ENCODE results near the gene CLIC5.

Gene CLIC5

DNA sequence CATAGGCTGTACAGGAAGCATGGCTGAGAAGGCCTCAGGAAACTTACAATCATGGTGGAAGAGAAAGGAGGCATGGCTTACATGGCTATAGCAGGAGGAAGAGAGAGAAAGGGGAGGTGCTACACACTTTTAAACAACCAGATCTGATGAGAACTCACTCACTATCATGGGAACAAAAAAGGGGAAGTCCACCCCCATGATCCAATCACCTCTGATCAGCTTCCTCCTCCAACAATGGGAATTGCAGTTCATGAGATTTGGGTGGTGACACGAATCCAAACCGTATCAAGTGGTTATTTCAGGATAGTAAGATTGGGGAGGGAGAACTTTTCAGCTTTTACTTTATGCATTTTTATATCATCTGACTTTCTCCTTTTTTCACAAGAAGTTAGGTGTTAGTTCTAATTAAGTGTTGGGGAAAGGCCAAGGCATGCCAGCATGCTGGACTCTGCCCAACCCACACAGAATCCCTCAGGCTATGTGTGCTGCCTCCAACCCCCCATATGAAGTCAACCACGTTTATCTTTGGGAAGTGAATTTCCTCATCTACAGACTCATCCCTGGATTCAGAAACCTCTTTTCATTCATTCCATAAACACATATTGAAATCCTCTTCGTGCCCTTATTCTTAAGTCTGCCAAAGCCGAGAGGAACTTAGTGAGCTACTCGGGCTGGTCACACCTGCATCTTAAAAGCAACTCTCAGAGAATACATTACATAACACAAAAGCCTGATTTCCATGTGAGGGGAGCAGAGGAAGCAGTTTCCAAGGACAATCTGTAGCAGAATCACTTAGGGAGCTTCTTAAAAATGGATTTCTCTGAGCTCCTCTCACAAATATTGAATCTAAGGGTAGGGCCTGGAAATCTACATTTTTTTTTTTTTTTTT, 16.7 kb upstream of the CLIC5 start:
- DNase-seq, result no peak

- DNase-seq, result no peak
These were observed 13.9 kb upstream of the CLIC5 start for GRCh38 chr6:46029602-46030001.

DNA sequence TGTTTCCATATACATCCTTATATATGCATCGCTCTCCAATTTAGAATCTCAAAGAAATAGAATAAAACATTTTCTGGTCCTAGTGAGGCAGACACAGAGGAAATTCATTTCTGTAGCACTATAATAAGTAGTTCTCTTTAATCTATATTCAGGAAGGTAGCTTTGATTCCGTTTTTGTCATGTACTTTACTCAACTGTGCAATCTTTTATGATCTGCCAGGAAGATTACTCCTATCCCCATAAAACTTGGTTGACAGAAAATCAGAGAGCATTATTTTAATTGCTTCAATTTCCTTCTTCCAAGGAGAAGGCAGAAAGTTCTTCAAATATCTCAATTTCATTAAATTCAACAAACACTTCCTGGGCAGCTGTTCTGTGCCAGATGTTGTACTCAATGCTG, 10.6 kb upstream of the CLIC5 start:
- no peak for DNase-seq

GRCh38 chr6:46025573-46025972, 9.9 kb upstream of the CLIC5 start:
- no peak for DNase-seq

DNA sequence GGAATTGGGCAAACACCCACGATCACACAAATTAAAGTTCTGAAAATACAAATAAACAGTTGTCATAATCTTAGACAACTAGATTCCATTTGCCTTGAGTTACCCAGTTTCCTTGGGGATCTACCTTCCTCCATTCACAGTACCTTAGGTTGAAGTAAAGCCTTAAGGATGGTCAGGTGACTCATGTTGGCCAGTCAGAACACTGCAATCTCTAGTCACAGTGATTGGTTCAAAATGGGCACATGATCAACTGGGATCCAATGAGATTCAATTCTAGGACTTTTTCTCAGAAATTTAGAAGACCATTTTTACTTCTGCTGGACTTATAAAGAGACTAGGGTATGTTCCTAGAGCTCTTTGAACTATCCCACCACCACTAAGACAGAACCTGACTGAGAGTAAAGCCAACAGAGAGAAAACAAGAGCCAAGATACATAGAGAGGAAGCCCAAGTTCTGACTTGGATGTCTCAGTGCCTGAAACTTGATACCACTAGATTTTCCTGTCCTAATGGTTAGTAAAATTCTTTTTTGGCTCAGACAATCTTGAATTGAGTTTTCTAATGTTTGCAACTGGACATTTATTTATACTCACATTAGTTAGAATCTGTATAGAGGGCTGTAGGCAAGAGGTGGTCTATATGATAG, 8.6 kb upstream of the CLIC5 start:
- DNase-seq, result no peak

DNA sequence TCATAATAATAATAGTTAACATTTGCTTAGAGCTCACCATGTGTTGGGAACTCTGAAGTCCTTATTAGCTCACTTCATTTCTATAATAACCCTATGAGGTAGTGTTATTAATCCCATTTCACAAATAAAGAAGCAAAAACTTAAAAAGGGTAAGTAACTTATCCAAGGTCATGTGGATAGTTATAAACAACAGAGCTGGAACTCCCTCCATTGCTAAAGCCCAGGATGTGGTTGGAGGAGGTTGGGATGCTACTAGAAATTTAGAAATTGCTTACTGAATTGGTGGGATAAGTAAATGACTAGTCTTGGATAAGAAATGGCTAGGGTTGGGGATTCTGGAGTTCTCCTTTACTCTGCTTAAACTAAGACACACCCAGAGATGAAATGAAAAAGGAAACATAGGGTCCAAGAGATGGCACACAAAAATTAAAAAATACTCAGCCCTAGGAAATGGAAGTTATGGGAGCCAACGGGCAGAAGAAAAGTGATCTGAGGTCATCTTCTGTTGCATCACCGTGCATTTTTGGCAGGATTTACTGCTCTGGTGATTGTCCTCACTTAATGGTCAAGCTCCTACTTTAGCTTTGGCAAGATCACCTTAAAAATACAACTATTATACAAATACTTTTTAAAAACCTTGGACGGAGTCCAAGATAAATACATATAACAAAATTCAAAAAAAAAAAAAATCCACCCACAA, 7.7 kb upstream of the CLIC5 start:
- no peak for DNase-seq

DNA sequence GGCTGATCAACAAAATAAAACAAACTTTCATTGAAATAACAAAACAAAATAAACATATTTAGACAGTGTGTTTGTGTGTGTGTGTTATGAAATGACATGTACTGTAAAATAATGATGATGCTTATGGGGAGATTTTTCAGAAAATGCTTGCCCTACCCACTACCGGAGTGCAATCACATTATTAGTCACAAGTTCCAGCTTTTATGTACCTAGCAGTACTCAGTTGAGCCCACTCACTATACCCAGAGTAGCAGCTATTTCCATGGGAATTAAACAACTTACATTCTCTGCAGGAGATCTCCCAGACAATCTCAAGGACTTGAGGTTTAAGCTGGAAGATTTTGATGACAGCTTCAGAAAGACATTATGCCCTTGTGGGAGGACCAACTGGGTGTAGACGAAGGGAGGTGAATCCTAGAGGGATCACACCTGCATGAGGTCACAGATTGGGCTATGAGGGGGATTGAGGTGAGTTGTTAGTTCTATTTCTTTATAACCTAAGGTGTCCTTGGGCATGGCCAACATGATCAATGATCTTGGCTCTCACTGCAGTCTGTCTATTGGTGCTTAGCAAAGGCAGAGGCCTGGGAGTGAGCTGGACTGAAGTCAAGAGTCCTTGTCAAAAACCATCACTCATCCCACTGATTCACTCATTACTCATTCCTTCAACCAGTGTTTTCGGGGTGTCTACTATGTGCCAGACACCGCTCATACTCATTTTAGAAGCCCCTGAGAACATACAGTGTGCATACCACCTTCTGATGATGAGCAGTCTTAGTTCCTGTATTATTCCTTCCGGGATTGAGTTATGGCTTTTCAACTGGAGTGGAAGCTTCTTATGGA, 6.7 kb upstream of the CLIC5 start:
- DNase-seq, result no peak

DNA sequence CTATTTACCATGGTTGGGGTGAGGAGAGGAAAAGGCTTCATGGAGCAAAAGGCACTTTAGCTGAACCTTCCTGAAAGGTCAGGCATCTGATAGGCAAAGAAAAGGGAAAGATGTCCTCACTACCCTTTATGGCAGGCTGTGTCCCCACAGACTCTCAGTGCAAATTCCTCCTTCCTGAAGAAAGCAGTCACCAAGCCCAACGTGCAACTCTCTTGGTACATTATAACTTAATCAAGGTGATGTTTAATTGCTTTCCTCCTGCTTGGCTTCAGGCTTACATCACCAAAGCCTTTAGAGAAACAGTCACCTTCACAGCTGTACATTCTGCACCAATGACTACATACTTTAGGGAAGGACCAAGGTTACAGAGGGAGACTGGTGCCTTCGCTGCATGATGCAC, 2.1 kb upstream of the CLIC5 start:
- DNase-seq, result no peak

- DNase-seq, result no peak
These were observed 476 bp upstream of the CLIC5 start for GRCh38 chr6:46016063-46016608.

GRCh38 chr6:46014511-46015118, 1.0 kb downstream of the CLIC5 start:
- DNase-seq, result no peak

GRCh38 chr6:46014046-46014445, 1.6 kb downstream of the CLIC5 start:
- DNase-seq, result no peak

- no peak for DNase-seq
These were observed 2.0 kb downstream of the CLIC5 start for GRCh38 chr6:46013639-46014038.

- DNase-seq, result no peak
These were observed 2.8 kb downstream of the CLIC5 start for GRCh38 chr6:46012834-46013233.

- DNase-seq, result peak; percentile 55
These were observed 4.2 kb downstream of the CLIC5 start for GRCh38 chr6:46011188-46012085.

GRCh38 chr6:46010771-46011170, 4.9 kb downstream of the CLIC5 start:
- no peak for DNase-seq

DNA sequence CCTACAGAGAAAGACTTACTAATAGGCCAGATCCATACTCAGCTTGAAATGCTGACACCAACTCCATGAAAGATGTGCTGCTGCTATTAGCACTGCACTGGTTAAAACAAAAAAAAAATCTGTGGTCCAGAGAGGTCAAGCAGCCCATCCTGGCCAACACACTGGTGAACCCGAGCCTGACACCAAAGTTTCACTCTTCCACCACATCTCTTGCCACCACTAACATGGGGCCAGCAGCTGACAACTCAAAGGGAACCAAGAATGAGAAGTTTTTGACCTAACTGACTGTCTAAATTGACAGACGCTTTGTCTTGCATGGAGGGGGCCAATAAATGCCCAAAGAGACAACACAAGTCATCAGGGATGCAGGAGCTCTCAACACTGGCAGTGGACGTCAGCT, 5.4 kb downstream of the CLIC5 start:
- no peak for DNase-seq

- DNase-seq, result no peak
These were observed 13.4 kb downstream of the CLIC5 start for GRCh38 chr6:46002264-46002663.

GRCh38 chr6:46000905-46001304, 14.8 kb downstream of the CLIC5 start:
- no peak for DNase-seq

GRCh38 chr6:45998524-45998923, 17.1 kb downstream of the CLIC5 start:
- DNase-seq, result no peak

GRCh38 chr6:45997875-45998506, 17.7 kb downstream of the CLIC5 start:
- DNase-seq, result no peak

DNA sequence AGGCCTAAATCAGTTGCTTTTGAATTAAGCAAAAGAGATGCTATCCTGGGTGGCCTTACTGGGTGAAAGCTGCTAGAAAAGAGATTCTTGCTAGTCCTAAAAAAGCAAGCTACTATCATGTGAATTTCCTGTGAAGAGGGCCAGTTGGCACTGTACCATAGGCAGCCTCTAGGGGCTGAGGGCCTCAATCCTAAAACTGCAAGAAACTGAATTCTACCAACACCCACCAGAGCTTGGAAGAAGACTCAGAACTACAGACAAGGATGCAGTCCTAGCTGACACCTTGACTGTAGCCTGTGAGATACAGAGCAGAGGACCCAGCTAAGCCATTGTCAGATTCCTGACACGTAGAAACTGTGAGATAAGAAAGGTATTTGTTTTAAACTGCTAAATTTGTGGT, 24.5 kb downstream of the CLIC5 start:
- no peak for DNase-seq
